GM19025 (cell line): ENCODE results near the gene GAL3ST3.

Experiments used
- ATAC-seq: cut with Tn5 transposase; IDR thresholded peaks from one replicate; pipeline ENCODE4 v1.9.1; 2021; ENCODE audit warnings: mild to moderate bottlenecking, low read depth, moderate library complexity; ENCODE audit not compliant: unreplicated experiment

The GAL3ST3 gene

GRCh38 chr11:66069715-66070603 lies 21.0 kb upstream of the GAL3ST3 start, which contains the start of gene PACS1:
TSS of gene PACS1 (plus strand) at chr11:66070272. CDS start at chr11:66070487, 215 bp downstream.
- ATAC-seq = peak; percentile 64

- no peak for ATAC-seq
These were observed 20.2 kb upstream of the GAL3ST3 start for GRCh38 chr11:66068923-66069714.

- ATAC-seq = no peak
These were observed 19.3 kb upstream of the GAL3ST3 start for GRCh38 chr11:66068154-66068821.

GRCh38 chr11:66067640-66068039 lies 18.7 kb upstream of the GAL3ST3 start:
- no peak for ATAC-seq

- ATAC-seq = no peak
These were observed 17.8 kb upstream of the GAL3ST3 start for GRCh38 chr11:66066751-66067150.

- no peak for ATAC-seq
These were observed 15.6 kb upstream of the GAL3ST3 start for GRCh38 chr11:66064571-66064970.

DNA sequence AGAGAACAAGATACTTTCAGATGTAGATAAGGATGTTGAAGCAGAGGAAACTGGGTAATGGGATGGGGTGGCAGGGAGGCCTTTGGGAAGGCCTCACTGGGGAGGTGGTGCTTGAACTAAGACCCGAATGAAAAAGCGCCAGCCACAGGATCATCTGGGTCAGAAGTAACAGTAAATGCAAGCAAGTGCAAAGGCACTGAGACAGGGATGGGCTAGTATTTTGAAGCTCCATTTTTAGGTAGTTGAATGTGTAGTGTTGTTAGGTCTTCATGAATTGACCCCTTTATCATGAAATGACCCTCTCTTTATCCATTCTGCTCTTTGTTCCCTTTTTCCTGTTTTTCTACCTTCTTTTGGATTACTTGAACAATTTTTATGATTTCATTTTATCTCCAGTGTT lies 14.9 kb upstream of the GAL3ST3 start:
- no peak for ATAC-seq

GRCh38 chr11:66062408-66062807 lies 13.4 kb upstream of the GAL3ST3 start:
- ATAC-seq = no peak

- ATAC-seq = no peak
These were observed 12.3 kb upstream of the GAL3ST3 start for GRCh38 chr11:66061268-66061667.

- no peak for ATAC-seq
These were observed 11.2 kb upstream of the GAL3ST3 start for GRCh38 chr11:66059966-66060680.

DNA sequence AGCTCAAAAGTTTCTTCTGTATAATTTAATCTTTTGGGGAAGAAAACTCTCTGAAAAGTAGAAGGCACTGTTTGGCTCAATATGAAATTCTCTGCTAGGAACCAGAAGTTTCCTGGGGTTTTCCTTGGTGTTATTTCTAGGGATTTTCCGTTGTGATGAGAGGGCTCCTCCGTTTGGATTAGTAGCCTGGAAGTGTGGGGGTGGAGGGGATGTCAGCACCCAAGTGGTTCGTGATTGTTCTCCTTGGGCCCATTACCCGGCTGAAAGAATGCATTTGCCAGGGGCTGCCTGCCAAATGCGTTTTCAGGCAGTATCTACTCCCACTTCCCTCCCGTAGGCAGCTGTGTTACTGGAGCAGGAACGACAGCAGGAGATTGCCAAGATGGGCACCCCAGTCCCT lies 7.5 kb upstream of the GAL3ST3 start:
- no peak for ATAC-seq

DNA sequence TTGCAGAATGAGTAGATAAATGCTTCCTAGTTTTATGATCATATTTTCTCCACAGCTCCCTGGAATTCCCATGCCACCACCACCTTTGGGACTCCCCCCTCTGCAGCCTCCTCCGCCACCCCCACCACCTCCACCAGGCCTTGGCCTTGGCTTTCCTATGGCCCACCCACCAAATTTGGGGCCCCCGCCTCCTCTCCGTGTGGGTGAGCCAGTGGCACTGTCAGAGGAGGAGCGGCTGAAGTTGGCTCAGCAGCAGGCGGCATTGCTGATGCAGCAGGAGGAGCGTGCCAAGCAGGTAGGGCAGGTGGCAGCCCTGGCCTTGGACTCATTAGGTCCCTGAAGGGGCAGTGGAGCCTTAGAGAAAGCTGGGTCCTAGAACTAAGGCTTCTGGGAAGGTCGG lies 6.1 kb upstream of the GAL3ST3 start:
- ATAC-seq = no peak

DNA sequence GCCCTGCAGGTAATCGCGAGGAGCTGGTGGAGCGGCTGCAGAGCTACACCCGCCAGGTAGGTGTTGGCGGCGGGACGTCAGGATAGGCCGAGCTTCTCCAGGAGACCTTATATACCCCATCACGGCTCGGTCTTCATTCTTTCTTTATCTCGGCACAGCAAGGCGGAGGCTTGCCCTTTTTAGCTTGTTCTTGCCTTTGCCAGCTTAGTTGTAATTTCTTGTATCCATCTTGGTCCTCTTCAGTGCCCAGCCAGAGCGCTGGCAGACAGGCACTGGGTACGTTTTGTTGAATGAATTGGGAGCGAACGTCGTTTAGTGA lies 3.7 kb upstream of the GAL3ST3 start:
- no peak for ATAC-seq

- ATAC-seq = peak; percentile 96
These were observed 3.1 kb upstream of the GAL3ST3 start, which contains the start of gene SF3B2 for GRCh38 chr11:66051766-66052663. TSS of gene SF3B2 (plus strand) at chr11:66052364. CDS start at chr11:66052385, 21 bp downstream.

GRCh38 chr11:66051371-66051765 lies 2.4 kb upstream of the GAL3ST3 start:
- ATAC-seq = no peak

- no peak for ATAC-seq
These were observed 1.7 kb upstream of the GAL3ST3 start for GRCh38 chr11:66050581-66051231.

DNA sequence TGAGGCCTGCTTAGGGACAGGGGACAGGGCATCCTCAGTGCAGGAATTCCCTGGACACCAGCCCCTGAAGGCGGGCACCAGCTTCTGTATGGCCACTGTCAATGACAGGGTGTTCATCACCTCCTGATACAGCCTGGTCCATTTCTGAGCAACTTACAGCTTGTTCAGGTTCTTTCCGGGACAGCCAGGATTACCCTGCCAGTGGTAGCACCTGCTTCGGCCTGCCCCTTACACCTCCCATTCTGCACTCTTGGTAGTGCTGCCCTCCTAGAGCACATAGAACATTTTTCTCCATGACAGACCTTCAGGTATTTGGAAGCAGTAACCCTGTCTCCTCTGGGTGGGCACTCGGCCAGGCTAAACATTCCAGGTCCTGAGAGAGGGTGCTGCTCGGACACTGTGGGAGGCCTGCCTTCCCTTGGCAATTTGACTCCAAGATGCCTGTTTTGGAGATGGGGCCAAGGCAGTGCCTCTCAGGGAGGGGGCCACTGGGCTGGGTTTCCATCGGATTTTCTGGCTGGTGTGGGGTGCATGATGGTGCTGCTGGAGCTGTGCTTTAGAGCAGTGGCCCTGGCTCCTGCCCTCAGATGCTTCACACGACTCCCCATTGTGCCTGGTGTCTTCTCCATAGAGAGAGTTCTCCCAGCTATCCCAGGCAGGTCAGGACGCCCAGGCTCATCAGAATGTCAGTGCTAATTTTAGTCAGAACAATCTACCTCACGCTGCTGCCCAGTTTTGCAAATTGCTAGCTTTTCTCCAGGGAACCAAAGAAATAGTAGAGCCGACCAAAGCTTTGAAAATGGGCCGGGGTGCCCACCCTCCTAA lies 1.2 kb downstream of the GAL3ST3 start:
- no peak for ATAC-seq

GRCh38 chr11:66046901-66047300 lies 2.1 kb downstream of the GAL3ST3 start:
- no peak for ATAC-seq
